Panc1 (cell line): ENCODE measurements around the gene MUS81. TPM values are rescaled to one million over a fixed set of nuclear protein-coding genes. Genes with fewer than 3 reads are reported as not detected.
"Not testable (repeated sequence)": the region's sequence is repeated elsewhere in the genome, so short reads cannot be mapped to it uniquely, and the experiment has no call there.

ENCODE experiments used
- ATAC-seq: fragments of 200-7000 bp; cut with Tn5 transposase; 2 replicates; pipeline ENCODE4 v1.9.1; 2020; ENCODE audit warnings: mild to moderate bottlenecking, moderate library complexity
- BruUV-seq: library from RNA; stranded (reverse); fragments of 400-500 nt; replicated peaks from 2 replicates; lab custom pipeline; 2021; lab: Mats Ljungman, UMichigan
- CTCF ChIA-PET: fragments of 300-600 bp; sonication (Branson Sonifier 250); formaldehyde crosslinking; loops from one replicate; lab custom pipeline; 2022; ENCODE audit warnings: antibody characterized with exemption; lab: Charles Lee
- POLR2A ChIA-PET: fragments of 300-600 bp; sonication (Branson Sonifier 250); formaldehyde crosslinking; loops from one replicate; lab custom pipeline; 2022; ENCODE audit warnings: antibody characterized with exemption; lab: Charles Lee
- DNase-seq: peaks from one replicate; pipeline ENCODE4 v3.0.0-alpha.2; 2010; ENCODE audit warnings: low read depth, low spot score
- H3K27ac ChIP-seq: 2 replicates; pipeline ENCODE4 v1.5.1; 2011; ENCODE audit warnings: mild to moderate bottlenecking, low read length, inconsistent platforms
- H3K27me3 ChIP-seq: fragments of 200-500 bp; sonication (Bioruptor generic); 2 replicates; pipeline ENCODE4 v1.6.0; 2014; ENCODE audit warnings: low read length, inconsistent platforms; ENCODE audit not compliant: control insufficient read depth, insufficient read depth
- H3K36me3 ChIP-seq: fragments of 200-500 bp; sonication (Bioruptor generic); 2 replicates; pipeline ENCODE4 v1.5.1; 2014; ENCODE audit warnings: inconsistent platforms, mild to moderate bottlenecking, low read length, moderate library complexity; ENCODE audit not compliant: control insufficient read depth, insufficient read depth
- H3K4me1 ChIP-seq: 2 replicates; pipeline ENCODE4 v1.5.1; 2011; ENCODE audit warnings: inconsistent platforms, mild to moderate bottlenecking, low read length, moderate library complexity; ENCODE audit not compliant: control insufficient read depth, insufficient read depth
- H3K4me3 ChIP-seq, 2 experiments: 2 replicates each; pipeline ENCODE4 v1.5.1; 2011 to 2012; ENCODE audit warnings: low read depth in 2 of 2, low read length in 2 of 2, mild to moderate bottlenecking in 2 of 2, inconsistent platforms in 1 of 2, moderate library complexity in 1 of 2
- H3K9me3 ChIP-seq: fragments of 200-500 bp; sonication (Bioruptor generic); 2 replicates; pipeline ENCODE4 v1.5.1; 2014; ENCODE audit warnings: low read depth, mild to moderate bottlenecking, inconsistent platforms, low read length, moderate library complexity; ENCODE audit not compliant: control insufficient read depth, insufficient read depth
- CTCF ChIP-seq: fragments of 450-650 bp; IDR thresholded peaks from 2 replicates; pipeline ENCODE4 v1.5.1; 2017; ENCODE audit warnings: mild to moderate bottlenecking
- POLR2AphosphoS5 ChIP-seq: IDR thresholded peaks from 2 replicates; pipeline ENCODE4 v1.6.1; 2012; ENCODE audit warnings: mild to moderate bottlenecking, low read depth, low read length, moderate library complexity
- REST ChIP-seq, 2 experiments: IDR thresholded peaks; 2 replicates each; pipeline ENCODE4 v1.6.1; 2011 to 2012; ENCODE audit warnings: low read depth in 2 of 2, control low read depth in 1 of 2, low read length in 1 of 2, mild to moderate bottlenecking in 1 of 2, moderate library complexity in 1 of 2; ENCODE audit not compliant: insufficient read depth in 1 of 2
- SIN3A ChIP-seq: IDR thresholded peaks from 2 replicates; pipeline ENCODE4 v1.6.1; 2012; ENCODE audit warnings: low read depth, mild to moderate bottlenecking, low read length, moderate library complexity, borderline replicate concordance; ENCODE audit not compliant: insufficient read depth
- TCF7L2 ChIP-seq: IDR thresholded peaks from 2 replicates; pipeline ENCODE4 v1.6.1; 2011; ENCODE audit warnings: mild to moderate bottlenecking, low read depth, low read length, inconsistent platforms
- in situ Hi-C: cut with HindIII; loops from 2 replicates; pipeline ENCODE4 v1.10.0; 2016; ENCODE audit warnings: low sequenced_read_pairs, low pct_unique_long_range_greater_than_20kb
- intact Hi-C: fragments of 100-400 bp; cut with micrococcal nuclease; formaldehyde crosslinking; loops from one replicate; pipeline ENCODE4 v1.10.0; 2022; ENCODE audit not compliant: unreplicated experiment
- total RNA-seq: library from RNA; stranded (reverse); gene quantifications from one replicate; pipeline ENCODE4 v1.2.1, GENCODE V29; 2021; ENCODE audit not compliant: unreplicated experiment

The MUS81 gene
- total RNA-seq, 1 experiment from 2014 or later, result 140 TPM

- in situ Hi-C loops (no loop called here), intact Hi-C loops (no loop called here)
- ATAC-seq (no peak), DNase-seq (no peak)
- TF ChIP-seq REST (IDR thresholded peaks at IDR 0.05; ENCODE audit: insufficient read depth in 1 of 2, low read depth in 2 of 2, low read length in 1 of 2) (no peak), SIN3A (no peak), POLR2AphosphoS5 (no peak), CTCF (no peak), TCF7L2 (no peak)
- H3K9me3 ChIP-seq, result no peaks in the 10 kb centered on the region
- no TSS peak for BruUV-seq
- H3K27me3 ChIP-seq, result no peaks in the 10 kb centered on the region
- H3K4me1 ChIP-seq, result peaks cover 4% of the 10 kb centered on the region; the same call in 1 of the 2 replicates
- ChIA-PET CTCF (no interaction called here), POLR2A (interaction anchor here (0.6 kb wide), 1 partner anchor 153 kb away, joined by 8 read pairs; no protein-coding TSS in a partner anchor)
- H3K27ac ChIP-seq, result no peak overlapping the region
- no peak overlapping the region for H3K4me3 ChIP-seq
- no peaks in the 10 kb centered on the region; the same call in 1 of the 2 replicates for H3K36me3 ChIP-seq
These were observed 12.5 kb upstream of the MUS81 start for GRCh38 chr11:65847746-65848145.

GRCh38 chr11:65848693-65849092 lies 11.5 kb upstream of the MUS81 start:
- H3K9me3 ChIP-seq, ATAC-seq, H3K27me3 ChIP-seq, CTCF ChIA-PET, H3K36me3 ChIP-seq, BruUV-seq, H3K4me3 ChIP-seq, intact Hi-C loops, H3K4me1 ChIP-seq, in situ Hi-C loops, DNase-seq, H3K27ac ChIP-seq: not testable (repeated sequence)
- POLR2A ChIA-PET, result interaction anchor here (0.6 kb wide), 3 partner anchors 104 to 310 kb away, joined by 3 to 5 read pairs (median 4); no protein-coding TSS in a partner anchor

DNA sequence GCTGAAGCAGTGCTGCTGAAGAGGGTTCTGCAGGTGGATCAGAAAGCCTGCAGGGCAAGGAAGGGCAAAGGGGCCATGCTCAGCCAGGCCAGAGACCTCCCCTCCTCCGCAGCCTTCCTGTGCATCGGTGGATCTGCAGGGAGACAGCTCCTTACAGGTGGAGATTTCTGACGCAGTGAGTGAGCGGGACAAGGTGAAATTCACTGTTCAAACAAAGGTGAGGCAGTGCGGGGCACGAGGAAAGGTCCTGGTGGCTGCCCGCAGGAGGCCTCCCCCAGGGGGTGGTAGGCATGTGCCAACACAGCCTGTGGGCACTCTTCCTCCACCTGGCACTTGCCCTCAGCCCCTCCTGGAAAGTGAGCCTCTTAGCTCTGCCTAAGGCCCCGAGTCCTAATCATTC lies 10.9 kb upstream of the MUS81 start:
- peaks cover 6% of the 10 kb centered on the region for H3K36me3 ChIP-seq
- H3K4me3 ChIP-seq, result no peak overlapping the region
- ChIA-PET POLR2A (interaction anchor here (1.4 kb wide), 1 partner anchor 10 kb away, joined by 3 read pairs; no protein-coding TSS in a partner anchor), CTCF (interaction anchor here (0.6 kb wide), 1 partner anchor 11 kb away, joined by 3 read pairs; the partner anchor contains the start of gene MUS81)
- BruUV-seq, result no TSS peak
- H3K4me1 ChIP-seq, result peaks cover 16% of the 10 kb centered on the region
- no peak for TF ChIP-seq TCF7L2
- no peak for TF ChIP-seq SIN3A
- TF ChIP-seq REST (IDR thresholded peaks at IDR 0.05; ENCODE audit: insufficient read depth in 1 of 2, low read depth in 2 of 2, low read length in 1 of 2), result no peak
- DNase-seq, result no peak
- in situ Hi-C loops, result no loop called here
- no peak for ATAC-seq
- H3K27me3 ChIP-seq, result no peaks in the 10 kb centered on the region
- H3K27ac ChIP-seq, result no peak overlapping the region
- intact Hi-C loops, result no loop called here
- H3K9me3 ChIP-seq, result no peaks in the 10 kb centered on the region
